ENCODE results near the gene GLIS2. TPM values are rescaled to one million over a fixed set of nuclear protein-coding genes. Genes with fewer than 3 reads are reported as not detected.

GLIS2 gene
- total RNA-seq, 2 experiments from 2014 or later, result not detected

DNA sequence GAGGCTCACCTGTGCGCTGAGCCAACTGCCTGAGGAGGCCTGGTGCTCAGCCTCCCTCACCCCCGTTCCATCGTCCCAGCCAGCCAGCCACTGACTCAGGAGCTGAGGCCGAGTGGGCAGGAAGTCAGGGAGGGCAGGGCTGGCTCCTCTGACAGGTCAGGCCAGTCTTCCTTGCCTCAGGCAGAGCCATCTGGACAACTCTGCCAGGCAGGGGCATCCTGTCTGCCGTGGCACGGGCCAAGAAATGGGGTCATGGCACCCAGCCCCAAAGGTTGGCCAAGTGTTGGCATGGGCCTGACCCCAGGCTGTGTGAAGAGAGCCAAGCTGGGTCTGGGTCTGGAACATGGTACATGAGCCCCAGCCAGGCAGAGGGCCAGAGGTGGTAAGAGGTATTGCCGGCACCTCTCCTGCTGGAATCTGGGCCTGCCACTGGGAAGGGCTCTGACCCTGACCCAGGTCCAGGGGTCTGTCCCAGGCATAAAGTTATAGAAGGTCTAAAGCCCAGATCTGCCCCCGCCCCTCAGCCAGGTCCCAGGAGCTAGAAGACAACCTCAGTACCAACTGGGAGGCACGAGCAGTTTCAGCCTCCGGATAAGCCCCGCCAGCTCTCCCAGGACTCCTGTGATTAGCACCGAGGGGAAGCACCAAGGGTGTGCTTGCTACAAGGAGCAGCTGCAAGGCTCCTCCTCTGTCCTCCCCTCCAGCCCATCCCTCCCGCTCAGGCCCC lies 53.3 kb downstream of the GLIS2 start:
- H3K9me3 ChIP-seq (ENCODE audit: control insufficient read depth in 1 of 2, insufficient read depth in 1 of 2, low read length in 2 of 2), result no peaks in the 10 kb centered on the region
- Mint-ChIP-seq H3K36me3 (ENCODE audit: low read depth) (peaks cover 33% of the 10 kb centered on the region), H3K9me3 (no peaks in the 10 kb centered on the region), H3K27me3 (no peaks in the 10 kb centered on the region), H3K4me1 (ENCODE audit: low read depth) (peaks cover 22% of the 10 kb centered on the region), H3K27ac (peak overlapping the region; percentile 69), H3K4me3 (peak overlapping the region; percentile 31)
- ChIA-PET CTCF (no interaction called here), POLR2A (no interaction called here)
- DNase-seq (no peak), ATAC-seq (ENCODE audit: poor library complexity) (no peak)
- H3K4me1 ChIP-seq (ENCODE audit: insufficient read depth, low read length), result peaks cover 38% of the 10 kb centered on the region
- intact Hi-C loops (cut with DNase I, micrococcal nuclease), result no loop called here
- no peak overlapping the region for H3K4me3 ChIP-seq (ENCODE audit: low read length)
- H3K36me3 ChIP-seq (ENCODE audit: insufficient read depth, low read length), result peaks cover 48% of the 10 kb centered on the region
- H3K27me3 ChIP-seq (ENCODE audit: control insufficient read depth in 1 of 2, insufficient read depth in 2 of 2, low read length in 2 of 2), result no peaks in the 10 kb centered on the region
- no peak for TF ChIP-seq CTCF (IDR thresholded peaks at IDR 0.05)
- H3K27ac ChIP-seq (ENCODE audit: low read depth in 1 of 2, low read length in 2 of 2), result no peak overlapping the region

- DNase-seq (no peak), ATAC-seq (ENCODE audit: poor library complexity) (no peak)
- Mint-ChIP-seq H3K4me3 (peak overlapping the region; percentile 73), H3K9me3 (no peaks in the 10 kb centered on the region), H3K27me3 (no peaks in the 10 kb centered on the region), H3K4me1 (ENCODE audit: low read depth) (peaks cover 28% of the 10 kb centered on the region), H3K36me3 (ENCODE audit: low read depth) (peaks cover 26% of the 10 kb centered on the region), H3K27ac (peak overlapping the region; percentile 69)
- ChIA-PET CTCF (no interaction called here), POLR2A (no interaction called here)
- Histone ChIP-seq H3K27me3 (ENCODE audit: control insufficient read depth in 1 of 2, insufficient read depth in 2 of 2, low read length in 2 of 2) (no peaks in the 10 kb centered on the region), H3K27ac (ENCODE audit: low read depth in 1 of 2, low read length in 2 of 2) (no peak overlapping the region), H3K9me3 (ENCODE audit: control insufficient read depth in 1 of 2, insufficient read depth in 1 of 2, low read length in 2 of 2) (no peaks in the 10 kb centered on the region), H3K36me3 (ENCODE audit: insufficient read depth, low read length) (peaks cover 41% of the 10 kb centered on the region), H3K4me1 (ENCODE audit: insufficient read depth, low read length) (peaks cover 45% of the 10 kb centered on the region), H3K4me3 (ENCODE audit: low read length) (no peak overlapping the region)
- intact Hi-C loops (cut with DNase I, micrococcal nuclease), result loop anchor here in 1 of 2 experiments (2.0 to 5.0 kb wide), 2 partner anchors 17 to 42 kb away; no protein-coding TSS in a partner anchor
- TF ChIP-seq CTCF (IDR thresholded peaks at IDR 0.05), result no peak
Observed at GRCh38 chr16:4370151-4370550, 54.3 kb downstream of the GLIS2 start.

- H3K27me3 Mint-ChIP-seq, result no peaks in the 10 kb centered on the region
- POLR2A ChIA-PET, result no interaction called here
- DNase-seq, result no peak
Observed at GRCh38 chr16:4370570-4371356, 54.9 kb downstream of the GLIS2 start.

More at GRCh38 chr16:4370570-4371356, 54.9 kb downstream of the GLIS2 start:
- H3K27ac ChIP-seq (ENCODE audit: low read depth in 1 of 2, low read length in 2 of 2), result no peak overlapping the region
- peaks cover 37% of the 10 kb centered on the region for H3K36me3 ChIP-seq (ENCODE audit: insufficient read depth, low read length)
- no peaks in the 10 kb centered on the region for H3K27me3 ChIP-seq (ENCODE audit: control insufficient read depth in 1 of 2, insufficient read depth in 2 of 2, low read length in 2 of 2)
- TF ChIP-seq CTCF (IDR thresholded peaks at IDR 0.05), result no peak
- ATAC-seq (ENCODE audit: poor library complexity), result no peak
- peaks cover 50% of the 10 kb centered on the region for H3K4me1 ChIP-seq (ENCODE audit: insufficient read depth, low read length)
- Mint-ChIP-seq H3K4me1 (ENCODE audit: low read depth) (peaks cover 34% of the 10 kb centered on the region), H3K36me3 (ENCODE audit: low read depth) (peaks cover 26% of the 10 kb centered on the region), H3K27ac (peak overlapping the region; percentile 69), H3K4me3 (peak overlapping the region; percentile 42), H3K9me3 (no peaks in the 10 kb centered on the region)
- CTCF ChIA-PET, result interaction anchor here (0.7 kb wide), 1 partner anchor 11 kb away, joined by 3 read pairs; no protein-coding TSS in a partner anchor
- no peaks in the 10 kb centered on the region for H3K9me3 ChIP-seq (ENCODE audit: control insufficient read depth in 1 of 2, insufficient read depth in 1 of 2, low read length in 2 of 2)
- no peak overlapping the region for H3K4me3 ChIP-seq (ENCODE audit: low read length)
- intact Hi-C loops (cut with DNase I, micrococcal nuclease), result loop anchor here in 1 of 2 experiments (2.0 to 5.0 kb wide), 2 partner anchors 18 to 42 kb away; no protein-coding TSS in a partner anchor

Data from CD4-positive, alpha-beta T cell (primary cell).